H1 (cell line): ENCODE results near the gene HAS3. TPM values are rescaled to one million over a fixed set of nuclear protein-coding genes. Genes with fewer than 3 reads are reported as not detected.

Experiments
- CTCF ChIA-PET: fragments of 300-600 bp; sonication (Branson Sonifier 250); formaldehyde crosslinking; loops from one replicate; lab custom pipeline; 2021; ENCODE audit not compliant: partially characterized antibody; lab: Charles Lee
- POLR2A ChIA-PET: fragments of 300-600 bp; sonication (Branson Sonifier 250); formaldehyde crosslinking; loops from one replicate; lab custom pipeline; 2021; ENCODE audit warnings: inconsistent platforms; ENCODE audit not compliant: partially characterized antibody; lab: Charles Lee
- DNase-seq, 2 experiments: peaks; one replicate each; pipeline versions ENCODE4 v3.0.0 to v3.0.0-alpha.2; 2010 to 2022; ENCODE audit warnings: low spot score in 2 of 2, low read depth in 1 of 2, mixed read lengths in 1 of 2
- FAIRE-seq: peaks from 2 replicates; lab custom pipeline; 2011; peaks lifted over from hg19 to GRCh38; lab: Jason Lieb, UNC
- H2AFZ ChIP-seq: 2 replicates; pipeline ENCODE4 v1.8.1; 2012; ENCODE audit warnings: low read length, inconsistent platforms
- H2AK5ac ChIP-seq: 2 replicates; pipeline ENCODE4 v1.6.1; 2013; ENCODE audit warnings: low read depth, low read length
- H2BK120ac ChIP-seq: replicated peaks from 2 replicates; pipeline ENCODE3; 2013; ENCODE audit warnings: low read depth, low read length, inconsistent platforms
- H2BK12ac ChIP-seq: 2 replicates; pipeline ENCODE4 v1.6.1; 2013; ENCODE audit warnings: low read depth, low read length
- H2BK15ac ChIP-seq: 2 replicates; pipeline ENCODE4 v1.6.1; 2013; ENCODE audit warnings: low read length
- H2BK20ac ChIP-seq: 2 replicates; pipeline ENCODE4 v1.6.1; 2013; ENCODE audit warnings: low read length
- H2BK5ac ChIP-seq: 2 replicates; pipeline ENCODE4 v1.6.1; 2013; ENCODE audit warnings: low read depth, low read length
- H3K14ac ChIP-seq: 2 replicates; pipeline ENCODE4 v1.6.1; 2013; ENCODE audit warnings: inconsistent platforms; ENCODE audit not compliant: insufficient read length
- H3K18ac ChIP-seq: 2 replicates; pipeline ENCODE4 v1.6.1; 2013; ENCODE audit warnings: low read length; ENCODE audit errors: extremely low read depth
- H3K23ac ChIP-seq: 2 replicates; pipeline ENCODE4 v1.6.1; 2013; ENCODE audit warnings: inconsistent platforms; ENCODE audit not compliant: insufficient read length
- H3K23me2 ChIP-seq: 2 replicates; pipeline ENCODE4 v1.6.1; 2013; ENCODE audit warnings: low read depth, low read length
- H3K27ac ChIP-seq: 2 replicates; pipeline ENCODE4 v1.6.1; 2011; ENCODE audit warnings: low read depth, low read length, inconsistent platforms
- H3K27me3 ChIP-seq, 4 experiments: replicated peaks in 1 of 4; 1 replicate in 1 of 4; 2 replicates in 3 of 4; pipeline versions ENCODE4 v1.6.1 to v1.8.1; 2011 to 2013; ENCODE audit warnings: low read length in 3 of 4, mild to moderate bottlenecking in 3 of 4, inconsistent platforms in 2 of 4, mixed read lengths in 2 of 4, moderate library complexity in 1 of 4; ENCODE audit not compliant: control insufficient read depth in 3 of 4, insufficient read depth in 3 of 4; ENCODE audit errors: extremely low read depth in 1 of 4
- H3K36me3 ChIP-seq, 4 experiments: 2 replicates each; pipeline versions ENCODE4 v1.6.1 to v1.8.1; 2011 to 2013; ENCODE audit warnings: mild to moderate bottlenecking in 4 of 4, low read length in 3 of 4, moderate library complexity in 2 of 4, control low read depth in 1 of 4, inconsistent platforms in 1 of 4; ENCODE audit not compliant: insufficient read depth in 4 of 4, control insufficient read depth in 2 of 4
- H3K4ac ChIP-seq: replicated peaks from 2 replicates; pipeline ENCODE3; 2013; ENCODE audit warnings: low read length, low read depth, mixed read lengths, inconsistent platforms; ENCODE audit not compliant: insufficient read length
- H3K4me1 ChIP-seq, 4 experiments: replicated peaks in 1 of 4; 1 replicate in 1 of 4; 2 replicates in 3 of 4; pipeline versions ENCODE4 v1.6.1 to v1.8.1; 2011 to 2013; ENCODE audit warnings: low read length in 3 of 4, inconsistent platforms in 2 of 4, mixed read lengths in 1 of 4; ENCODE audit not compliant: insufficient read depth in 4 of 4, control insufficient read depth in 3 of 4
- H3K4me2 ChIP-seq, 2 experiments: 2 replicates each; pipeline versions ENCODE4 v1.6.1 to v1.8.1; 2011 to 2013; ENCODE audit warnings: low read depth in 2 of 2, low read length in 2 of 2, control low read depth in 1 of 2, inconsistent platforms in 1 of 2, mild to moderate bottlenecking in 1 of 2; ENCODE audit not compliant: insufficient read depth in 1 of 2
- H3K4me3 ChIP-seq, 4 experiments: fragments of 200-600, 300-600 bp in 1 of 4; sonication (generic), shearing (Covaris generic), sonication (Bioruptor Twin) in 1 of 4; 2 replicates each; pipeline versions ENCODE4 v1.5.1 to v1.8.1; 2011 to 2016; ENCODE audit warnings: low read length in 4 of 4, low read depth in 3 of 4, control low read depth in 2 of 4, inconsistent platforms in 2 of 4, mild to moderate bottlenecking in 2 of 4, mixed read lengths in 1 of 4, moderate library complexity in 1 of 4; ENCODE audit not compliant: insufficient read depth in 2 of 4; ENCODE audit errors: extremely low read depth in 1 of 4
- H3K56ac ChIP-seq: replicated peaks from 2 replicates; pipeline ENCODE3; 2013; ENCODE audit warnings: low read depth, mild to moderate bottlenecking, mixed read lengths, low read length, inconsistent platforms; ENCODE audit not compliant: insufficient read length
- H3K79me1 ChIP-seq: 2 replicates; pipeline ENCODE4 v1.6.1; 2013; ENCODE audit warnings: low read depth, low read length, control low read depth
- H3K79me2 ChIP-seq, 2 experiments: 2 replicates each; pipeline versions ENCODE4 v1.6.1 to v1.8.1; 2012 to 2013; ENCODE audit warnings: low read length in 2 of 2, mild to moderate bottlenecking in 2 of 2, inconsistent platforms in 1 of 2; ENCODE audit not compliant: insufficient read depth in 2 of 2, control insufficient read depth in 1 of 2
- H3K9ac ChIP-seq, 4 experiments: replicated peaks in 1 of 4; 1 replicate in 1 of 4; 2 replicates in 3 of 4; pipeline versions ENCODE4 v1.6.1 to v1.8.1; 2011 to 2013; ENCODE audit warnings: low read depth in 3 of 4, low read length in 3 of 4, control low read depth in 2 of 4, mild to moderate bottlenecking in 2 of 4, moderate library complexity in 2 of 4, inconsistent platforms in 1 of 4; ENCODE audit errors: extremely low read depth in 1 of 4
- H3K9me3 ChIP-seq, 2 experiments: 2 replicates each; pipeline versions ENCODE4 v1.6.1 to v1.8.1; 2012 to 2013; ENCODE audit warnings: mild to moderate bottlenecking in 2 of 2, moderate library complexity in 2 of 2, control low read depth in 1 of 2, inconsistent platforms in 1 of 2, low read depth in 1 of 2, low read length in 1 of 2, mixed read lengths in 1 of 2; ENCODE audit not compliant: insufficient read depth in 2 of 2
- H4K20me1 ChIP-seq, 2 experiments: replicated peaks in 1 of 2; 2 replicates each; pipeline versions ENCODE3 to v1.8.1; 2011 to 2013; ENCODE audit warnings: inconsistent platforms in 2 of 2, low read length in 2 of 2, mild to moderate bottlenecking in 1 of 2; ENCODE audit not compliant: insufficient read depth in 2 of 2, control insufficient read depth in 1 of 2
- H4K5ac ChIP-seq: 2 replicates; pipeline ENCODE4 v1.6.1; 2013; ENCODE audit warnings: low read length, low read depth, mixed read lengths, inconsistent platforms; ENCODE audit not compliant: insufficient read length
- H4K8ac ChIP-seq: 2 replicates; pipeline ENCODE4 v1.8.0; 2013; ENCODE audit warnings: mild to moderate bottlenecking, moderate library complexity, low read length, inconsistent platforms; ENCODE audit not compliant: insufficient read depth; ENCODE audit errors: extremely low read depth
- H4K91ac ChIP-seq: replicated peaks from 2 replicates; pipeline ENCODE3; 2013; ENCODE audit warnings: low read length, mixed read lengths, inconsistent platforms; ENCODE audit not compliant: insufficient read length
- CTBP2 ChIP-seq: IDR thresholded peaks from 2 replicates; pipeline ENCODE4 v1.7.0; 2011; ENCODE audit warnings: borderline replicate concordance, mild to moderate bottlenecking, moderate library complexity, mixed read lengths, low read length; ENCODE audit not compliant: insufficient read depth, insufficient read length
- E2F6 ChIP-seq: IDR thresholded peaks from 2 replicates; pipeline ENCODE4 v1.6.1; 2012; ENCODE audit warnings: inconsistent platforms
- KDM4A ChIP-seq: IDR thresholded peaks from one replicate; pipeline ENCODE4 v1.7.1; 2012; ENCODE audit warnings: low read depth, mild to moderate bottlenecking, moderate library complexity, low read length, inconsistent platforms; ENCODE audit not compliant: severe bottlenecking
- KDM5A ChIP-seq: fragments of 200-600 bp; IDR thresholded peaks from 2 replicates; pipeline ENCODE4 v1.7.1; 2012; ENCODE audit warnings: mild to moderate bottlenecking, low read length, inconsistent platforms, mixed read lengths
- POLR2A ChIP-seq, 2 experiments: IDR thresholded peaks; 1 replicate in 1 of 2; 2 replicates in 1 of 2; pipeline ENCODE4 v1.6.1; 2011; ENCODE audit warnings: low read depth in 2 of 2, low read length in 2 of 2, mild to moderate bottlenecking in 2 of 2; ENCODE audit errors: control extremely low read depth in 1 of 2
- RAD21 ChIP-seq, 2 experiments: IDR thresholded peaks in 1 of 2; conservative IDR thresholded peaks in 1 of 2; 2 replicates each; pipeline ENCODE4 v1.6.1; 2011; ENCODE audit warnings: low read depth in 2 of 2, low read length in 2 of 2, improper control_type of control experiment in 1 of 2, inconsistent platforms in 1 of 2, mild to moderate bottlenecking in 1 of 2, moderate library complexity in 1 of 2
- SIX5 ChIP-seq: IDR thresholded peaks from 2 replicates; pipeline ENCODE4 v1.6.1; 2011; ENCODE audit warnings: mild to moderate bottlenecking, low read depth, low read length
- SUZ12 ChIP-seq: fragments of 200-600 bp; sonication (generic); IDR thresholded peaks from 2 replicates; pipeline ENCODE4 v1.6.1; 2012; ENCODE audit warnings: mild to moderate bottlenecking, inconsistent platforms, low read length, moderate library complexity, mixed read lengths
- TAF7 ChIP-seq: optimal IDR thresholded peaks from 2 replicates; pipeline ENCODE3; 2011; ENCODE audit warnings: low read depth, mild to moderate bottlenecking, inconsistent platforms, low read length, moderate library complexity, borderline replicate concordance
- TEAD4 ChIP-seq: IDR thresholded peaks from 2 replicates; pipeline ENCODE4 v1.6.1; 2012; ENCODE audit warnings: low read depth, low read length, inconsistent platforms, mixed read lengths
- WGBS, 2 experiments: shearing (Covaris generic) in 1 of 2; methylation state at CpG; one replicate each; pipeline versions ENCODE4 v1.1.6 to v1.1.7; 2013 to 2015; ENCODE audit warnings: low lambda C conversion rate in 2 of 2, mixed read lengths in 2 of 2, inconsistent platforms in 1 of 2, low coverage in 1 of 2, missing lambda C conversion rate in 1 of 2; ENCODE audit not compliant: insufficient replicate concordance in 2 of 2, insufficient coverage in 1 of 2, insufficient read length in 1 of 2; ENCODE audit errors: extremely low coverage in 1 of 2, missing lambda C conversion rate in 1 of 2; 5-methylcytosine and 5-hydroxymethylcytosine counted together
- polyA plus RNA-seq, 7 experiments: library from polyadenylated mRNA; depleted of rRNA in 3 of 7; stranded (reverse) in 5 of 7; unstranded in 2 of 7; fragments of >200 nt in 5 of 7; fragments of 200-250 nt in 2 of 7; gene quantifications; 1 replicate in 5 of 7; 2 replicates in 1 of 7; 4 replicates in 1 of 7; pipeline versions ENCODE4 v1.2.1 to v1.2.3, GENCODE V29; 2011 to 2013; ENCODE audit warnings: missing spikeins in 2 of 7, mixed read lengths in 2 of 7
- total RNA-seq: library from RNA; stranded (reverse); fragmentation: NEBNext Ultra II Directional; extraction: Animal tissue kit (Norgen Biotek cat#: 25700); gene quantifications from 2 replicates; pipeline ENCODE4 v1.2.1, GENCODE V29; 2021

Gene HAS3
- total and polyA plus RNA-seq, 2 of the 8 experiments (the other 6 are each of a cell fraction or from before 2014, with no cell fraction given): 32.1 to 69.6 TPM

DNA sequence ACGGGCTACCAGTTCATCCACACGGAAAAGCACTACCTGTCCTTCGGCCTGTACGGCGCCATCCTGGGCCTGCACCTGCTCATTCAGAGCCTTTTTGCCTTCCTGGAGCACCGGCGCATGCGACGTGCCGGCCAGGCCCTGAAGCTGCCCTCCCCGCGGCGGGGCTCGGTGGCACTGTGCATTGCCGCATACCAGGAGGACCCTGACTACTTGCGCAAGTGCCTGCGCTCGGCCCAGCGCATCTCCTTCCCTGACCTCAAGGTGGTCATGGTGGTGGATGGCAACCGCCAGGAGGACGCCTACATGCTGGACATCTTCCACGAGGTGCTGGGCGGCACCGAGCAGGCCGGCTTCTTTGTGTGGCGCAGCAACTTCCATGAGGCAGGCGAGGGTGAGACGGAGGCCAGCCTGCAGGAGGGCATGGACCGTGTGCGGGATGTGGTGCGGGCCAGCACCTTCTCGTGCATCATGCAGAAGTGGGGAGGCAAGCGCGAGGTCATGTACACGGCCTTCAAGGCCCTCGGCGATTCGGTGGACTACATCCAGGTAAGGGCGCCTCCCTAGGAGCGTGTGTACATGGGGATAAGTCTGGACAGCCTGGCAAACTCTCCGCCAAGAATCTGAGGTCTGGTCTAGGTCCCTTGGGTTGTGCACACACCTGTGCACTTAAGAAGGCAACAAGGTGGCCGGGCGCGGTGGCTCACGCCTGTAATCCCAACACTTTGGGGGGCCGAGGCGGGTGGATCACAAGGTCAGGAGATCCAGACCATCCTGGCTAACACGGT lies 4.2 kb downstream of the HAS3 start:
- peaks cover 23% of the 10 kb centered on the region for H3K79me1 ChIP-seq
- DNase-seq: no peak
- no peak overlapping the region for H3K4ac ChIP-seq
- H2BK120ac ChIP-seq: no peak overlapping the region
- H3K18ac ChIP-seq: peak overlapping the region; percentile 42; the same call in 1 of the 2 replicates
- no peaks in the 10 kb centered on the region for H3K9me3 ChIP-seq
- H3K27me3 ChIP-seq: no peaks in the 10 kb centered on the region
- WGBS, 2 experiments: 96% methylated on average over 40 of the region's 48 CpGs; no CpG with 5 or more reads in 1 of the 2 experiments
- no peak overlapping the region for H2AFZ ChIP-seq
- H2BK5ac ChIP-seq: peak overlapping the region; percentile 93; the same call in 1 of the 2 replicates
- H3K56ac ChIP-seq: no peak overlapping the region
- peaks cover 4 to 19% (median 12%) of the 10 kb centered on the region in 4 experiments for H3K4me1 ChIP-seq
- H2AK5ac ChIP-seq: 0 out of 2 replicates have a peak overlapping the region, but pooled peaks have one; percentile 32
- no peak overlapping the region for H3K27ac ChIP-seq
- H3K23me2 ChIP-seq: peaks cover 21% of the 10 kb centered on the region
- no peak overlapping the region for H3K23ac ChIP-seq
- peak overlapping the region; percentile 49; the same call in 1 of the 2 replicates for H2BK15ac ChIP-seq
- H3K14ac ChIP-seq: no peak overlapping the region
- POLR2A ChIA-PET: interaction anchor here (1.0 to 6.1 kb wide), 12 partner anchors 8 to 121 kb away, joined by 3 to 38 read pairs (median 11); no protein-coding TSS in a partner anchor
- H3K9ac ChIP-seq: no peak overlapping the region; a peak in 1 of 7 replicates
- no peak overlapping the region for H2BK12ac ChIP-seq
- peaks cover 10 to 20% of the 10 kb centered on the region in 2 experiments for H4K20me1 ChIP-seq
- no peak overlapping the region for H4K5ac ChIP-seq
- peak overlapping the region; percentile 62 for H4K8ac ChIP-seq
- no peak overlapping the region for H2BK20ac ChIP-seq
- CTCF ChIA-PET: interaction anchor here (0.5 to 10.6 kb wide), 13 partner anchors 12 to 207 kb away, joined by 3 to 174 read pairs (median 6); no protein-coding TSS in a partner anchor
- peak overlapping the region in 1 of 2 experiments; percentile 98; a peak in 1 of 4 replicates for H3K4me2 ChIP-seq
- H3K79me2 ChIP-seq: peaks cover 11 to 53% of the 10 kb centered on the region in 2 experiments; a peak in 3 of 4 replicates
- H4K91ac ChIP-seq: peak overlapping the region; percentile 70
- H3K36me3 ChIP-seq: peaks cover 21 to 46% (median 38%) of the 10 kb centered on the region in 4 experiments
- no peak for FAIRE-seq
- H3K4me3 ChIP-seq: no peak overlapping the region
- TF ChIP-seq RAD21 (IDR thresholded peaks at IDR 0.05 in 1 of 2, conservative IDR thresholded peaks at IDR 0.05 in 1 of 2; ENCODE audit: low read depth in 2 of 2, low read length in 2 of 2): no peak
- no peak for TF ChIP-seq KDM4A
- no peak for TF ChIP-seq POLR2A (IDR thresholded peaks at IDR 0.05; ENCODE audit: control extremely low read depth in 1 of 2, low read depth in 2 of 2, low read length in 2 of 2)
- TF ChIP-seq SIX5: no peak
- no peak for TF ChIP-seq E2F6
- no peak for TF ChIP-seq TEAD4
- TF ChIP-seq SUZ12: no peak
- TF ChIP-seq KDM5A: no peak
- no peak for TF ChIP-seq CTBP2
- TF ChIP-seq TAF7: no peak
